ENCODE results near the gene TBC1D21.
"Not testable (repeated sequence)": the region's sequence is repeated elsewhere in the genome, so short reads cannot be mapped to it uniquely, and the experiment has no call there.

Gene TBC1D21

DNA sequence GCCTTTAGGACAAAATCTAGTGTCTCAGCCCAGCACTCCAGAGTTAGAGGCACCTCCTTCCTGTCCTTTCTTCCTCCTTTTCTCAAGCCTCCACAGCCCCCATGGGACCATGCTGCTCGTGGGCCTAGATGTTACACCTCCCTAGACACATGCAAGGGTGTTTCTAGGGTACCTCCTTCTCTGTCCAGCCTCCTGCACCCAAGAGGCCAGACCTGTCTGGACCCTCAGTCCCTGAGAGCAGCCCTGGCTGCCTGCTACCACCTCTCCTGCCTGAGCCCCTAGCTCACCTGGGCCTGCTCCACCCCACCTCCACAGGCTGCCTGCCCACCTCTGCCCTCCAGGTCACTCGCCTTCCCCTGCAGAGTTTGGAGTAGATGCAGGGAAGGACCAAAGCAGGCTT lies 58.1 kb downstream of the TBC1D21 start:
- DNase-seq = no peak

DNA sequence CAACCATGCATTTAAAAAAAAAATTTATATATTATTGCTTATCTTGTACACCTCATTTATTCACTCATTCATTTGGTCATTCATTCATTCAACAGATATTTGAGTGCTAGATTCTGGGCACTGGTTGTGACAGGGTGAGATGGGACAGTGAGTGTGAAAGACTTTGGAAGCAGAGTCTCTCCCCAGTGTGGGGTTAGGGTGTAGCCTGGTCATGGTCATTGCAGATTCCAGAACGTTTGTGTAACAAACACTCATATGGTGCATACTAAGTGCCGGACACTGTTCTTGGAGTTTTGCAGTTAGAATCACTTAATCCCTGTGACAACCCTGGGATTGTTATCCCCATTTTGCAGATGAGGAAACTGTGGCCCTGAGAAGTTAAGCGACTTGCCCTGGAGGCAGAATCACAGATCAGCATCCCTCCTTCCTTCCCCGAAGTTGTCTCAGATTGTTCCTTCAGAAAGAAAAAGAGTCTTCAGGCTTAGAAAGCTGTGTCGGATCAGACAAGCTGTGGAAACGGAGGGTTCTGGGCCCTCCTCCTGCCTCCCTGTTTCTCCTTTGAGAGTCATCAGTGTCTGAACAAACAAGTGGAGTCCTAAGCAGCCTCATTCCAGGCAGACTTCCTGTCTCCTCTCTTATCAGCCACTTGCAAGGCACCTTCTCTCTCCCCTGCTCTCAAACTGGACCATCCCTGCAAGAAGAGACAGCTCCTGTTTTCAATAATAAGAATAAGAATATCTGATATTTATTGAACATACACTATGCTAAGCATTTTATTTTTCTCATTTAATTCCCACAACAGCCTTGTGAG lies 59.2 kb downstream of the TBC1D21 start:
- DNase-seq = no peak

DNA sequence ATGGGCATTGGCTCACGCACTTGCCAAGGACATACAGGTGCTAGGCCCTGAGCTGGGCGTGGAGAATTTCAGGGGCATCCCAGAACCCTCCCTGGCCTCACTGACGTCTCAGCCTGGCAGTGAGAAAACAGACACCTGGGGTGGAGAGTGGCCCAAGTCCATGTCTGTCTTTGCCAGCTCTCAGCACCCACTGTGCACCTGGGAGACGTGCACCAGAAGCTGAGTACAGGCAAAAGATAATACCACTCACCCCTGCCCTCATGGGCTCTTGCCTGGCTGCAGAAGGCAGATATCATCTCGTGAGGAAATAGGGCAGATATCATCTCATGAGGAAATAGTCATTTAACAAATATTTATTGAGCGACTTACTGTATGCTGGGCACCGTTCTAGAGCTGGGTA lies 60.9 kb downstream of the TBC1D21 start:
- no peak for DNase-seq

GRCh38 chr15:73935547-73935946 lies 62.2 kb downstream of the TBC1D21 start:
- DNase-seq = no peak

- no peak for DNase-seq
Observed at GRCh38 chr15:73936181-73936580, 62.8 kb downstream of the TBC1D21 start.

GRCh38 chr15:73936588-73937290 lies 63.4 kb downstream of the TBC1D21 start:
- no peak for DNase-seq

DNA sequence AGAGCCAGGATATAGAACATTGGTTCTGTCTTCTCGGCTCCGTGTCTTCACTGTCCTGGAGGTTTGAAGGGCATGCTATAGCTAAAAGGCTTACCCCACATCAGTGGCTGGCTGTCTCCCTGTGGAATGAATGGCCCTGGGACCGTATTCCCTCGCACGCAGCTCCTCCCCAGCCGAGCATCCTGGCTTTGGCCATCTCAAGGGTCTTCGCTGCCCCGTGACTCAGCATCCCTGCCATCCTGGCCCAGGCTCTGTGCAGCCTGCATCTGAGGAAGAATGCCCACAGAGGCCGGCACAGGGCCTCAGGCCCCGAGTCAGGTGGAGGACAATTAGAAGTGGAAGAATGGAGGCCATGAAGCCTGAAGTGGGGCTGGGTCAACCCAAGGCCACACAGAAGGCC lies 63.9 kb downstream of the TBC1D21 start:
- DNase-seq = no peak

DNA sequence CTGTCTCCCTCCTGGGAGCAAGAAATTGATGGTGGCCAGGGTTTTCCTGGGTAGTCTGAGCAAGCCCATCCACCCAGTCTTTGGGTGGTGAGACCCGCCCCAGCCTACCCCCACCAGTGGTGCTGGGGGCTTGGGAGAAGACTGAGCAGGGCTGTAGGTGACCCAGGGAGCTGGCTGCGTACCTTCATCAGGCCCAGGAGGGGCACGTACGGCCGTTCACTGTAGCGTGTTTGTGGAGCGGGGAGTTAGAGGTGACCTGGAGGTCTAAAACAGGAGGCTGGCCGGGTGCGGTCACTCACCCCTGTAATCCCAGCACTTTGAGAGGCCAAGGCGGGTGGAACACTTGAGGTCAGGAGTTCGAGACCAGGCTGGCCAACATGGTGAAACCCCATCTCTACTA lies 64.4 kb downstream of the TBC1D21 start:
- DNase-seq = no peak

GRCh38 chr15:73938516-73938915 lies 65.2 kb downstream of the TBC1D21 start:
- DNase-seq = not testable (repeated sequence)

All from islet precursor cell (in vitro differentiated cells).